Stimulated activated naive B cell treated with anti-CD40 and anti-IgM and Interleukin-4, amounts not matched to agents 10 μg/mL and 1 μg/mL and 100 μg/mL, for 72 hours (primary cell): ENCODE results near the gene DNPEP.

Experiments
- ATAC-seq, 2 donors: fragments of 150-1000 bp; cut with Tn5 transposase; replicated peaks; 2 replicates each; pipeline ENCODE4 v1.10.0; 2021; ENCODE audit warnings: moderate library complexity in 1 of 2
- DNase-seq: peaks from one replicate; pipeline ENCODE4 v3.0.0; 2021
- H3K27ac Mint-ChIP-seq: one replicate; pipeline ENCODE4 v1.8.0; 2022; ENCODE audit warnings: mild to moderate bottlenecking, mixed read lengths
- H3K27me3 Mint-ChIP-seq, 2 donors: one replicate each; pipeline ENCODE4 v1.8.0; 2022; ENCODE audit warnings: mixed read lengths in 2 of 2
- H3K36me3 Mint-ChIP-seq, 2 donors: one replicate each; pipeline ENCODE4 v1.8.0; 2022; ENCODE audit warnings: mixed read lengths in 2 of 2, mild to moderate bottlenecking in 1 of 2
- H3K4me1 Mint-ChIP-seq, 2 donors: one replicate each; pipeline ENCODE4 v1.8.0; 2022; ENCODE audit warnings: mixed read lengths in 2 of 2, mild to moderate bottlenecking in 1 of 2
- H3K4me3 Mint-ChIP-seq, 2 donors: one replicate each; pipeline ENCODE4 v1.8.0; 2022; ENCODE audit warnings: mild to moderate bottlenecking in 2 of 2, mixed read lengths in 2 of 2, moderate library complexity in 1 of 2
- H3K9me3 Mint-ChIP-seq, 2 donors: one replicate each; pipeline ENCODE4 v1.8.0; 2022; ENCODE audit warnings: mixed read lengths in 2 of 2, mild to moderate bottlenecking in 1 of 2

Gene DNPEP

GRCh38 chr2:219344751-219345430, 42.8 kb downstream of the DNPEP start:
- Mint-ChIP-seq H3K27me3 (peaks cover 22 to 34% of the 10 kb centered on the region in 2 donors), H3K36me3 (no peaks in the 10 kb centered on the region), H3K4me1 (peaks cover 0 to 6% of the 10 kb centered on the region in 2 donors), H3K9me3 (no peaks in the 10 kb centered on the region), H3K27ac (no peak overlapping the region), H3K4me3 (no peak overlapping the region)
- DNase-seq (no peak), ATAC-seq (no peak)

DNA sequence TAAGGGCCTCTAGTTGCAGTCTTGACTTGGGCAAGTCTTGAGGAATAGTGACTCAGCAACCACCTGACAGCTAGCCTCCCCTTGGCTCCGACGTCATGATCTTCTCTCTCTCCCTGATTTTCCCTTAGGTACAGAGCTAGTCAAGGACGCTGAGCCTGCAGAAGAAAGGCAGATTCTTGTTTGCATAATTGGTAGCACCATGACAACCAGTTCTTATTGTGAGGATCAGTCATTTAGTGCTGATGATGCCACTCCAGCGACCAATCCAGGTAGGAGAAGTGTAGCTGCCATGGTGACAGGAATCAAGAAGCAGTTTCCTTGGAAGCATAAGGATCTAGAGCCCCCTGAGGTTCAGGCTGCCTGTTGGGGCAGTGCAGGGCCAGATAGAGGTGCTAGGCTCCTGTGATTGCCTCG, 52.3 kb downstream of the DNPEP start:
- no peak overlapping the region for H3K27ac Mint-ChIP-seq
- H3K9me3 Mint-ChIP-seq: peaks cover 14 to 17% of the 10 kb centered on the region in 2 donors
- peaks cover 67 to 81% of the 10 kb centered on the region in 2 donors for H3K27me3 Mint-ChIP-seq
- peaks cover 0 to 7% of the 10 kb centered on the region in 2 donors for H3K4me1 Mint-ChIP-seq
- no peak overlapping the region for H3K4me3 Mint-ChIP-seq
- DNase-seq (no peak), ATAC-seq (no peak)
- peaks cover 5 to 7% of the 10 kb centered on the region in 2 donors for H3K36me3 Mint-ChIP-seq

GRCh38 chr2:219334076-219334475, 53.6 kb downstream of the DNPEP start:
- Mint-ChIP-seq H3K27me3 (peaks cover 67 to 86% of the 10 kb centered on the region in 2 donors), H3K27ac (no peak overlapping the region), H3K9me3 (peaks cover 13 to 17% of the 10 kb centered on the region in 2 donors), H3K4me3 (no peak overlapping the region), H3K36me3 (peaks cover 5 to 7% of the 10 kb centered on the region in 2 donors), H3K4me1 (peaks cover 0 to 7% of the 10 kb centered on the region in 2 donors)
- DNase-seq (no peak), ATAC-seq (no peak)

GRCh38 chr2:219332542-219332941, 55.2 kb downstream of the DNPEP start, which contains the start of gene RESP18:
TSS of gene RESP18 (minus strand) at chr2:219332744.
- Mint-ChIP-seq H3K4me1 (peaks cover 0 to 7% of the 10 kb centered on the region in 2 donors), H3K27ac (no peak within 1 kb of the TSS), H3K36me3 (peaks cover 5 to 7% of the 10 kb centered on the region in 2 donors), H3K4me3 (no peak within 1 kb of the TSS), H3K9me3 (peaks cover 13 to 17% of the 10 kb centered on the region in 2 donors), H3K27me3 (peaks cover 67 to 92% of the 10 kb centered on the region in 2 donors)
- DNase-seq (no peak), ATAC-seq (no peak)

GRCh38 chr2:219331560-219332213, 56.0 kb downstream of the DNPEP start:
- peaks cover 12 to 16% of the 10 kb centered on the region in 2 donors for H3K9me3 Mint-ChIP-seq
- H3K27ac Mint-ChIP-seq: no peak overlapping the region
- peaks cover 0 to 7% of the 10 kb centered on the region in 2 donors for H3K4me1 Mint-ChIP-seq
- no peak for DNase-seq
- ATAC-seq: no peak
- peaks cover 5 to 7% of the 10 kb centered on the region in 2 donors for H3K36me3 Mint-ChIP-seq
- peaks cover 71 to 97% of the 10 kb centered on the region in 2 donors for H3K27me3 Mint-ChIP-seq
- H3K4me3 Mint-ChIP-seq: no peak overlapping the region

GRCh38 chr2:219327719-219328118, 60.0 kb downstream of the DNPEP start:
- Mint-ChIP-seq H3K4me3 (no peak overlapping the region), H3K27me3 (peaks cover 68 to 90% of the 10 kb centered on the region in 2 donors), H3K27ac (no peak overlapping the region), H3K4me1 (peaks cover 0 to 7% of the 10 kb centered on the region in 2 donors), H3K9me3 (peaks cover 0 to 3% of the 10 kb centered on the region in 2 donors), H3K36me3 (peaks cover 0 to 3% of the 10 kb centered on the region in 2 donors)
- ATAC-seq (no peak), DNase-seq (no peak)

DNA sequence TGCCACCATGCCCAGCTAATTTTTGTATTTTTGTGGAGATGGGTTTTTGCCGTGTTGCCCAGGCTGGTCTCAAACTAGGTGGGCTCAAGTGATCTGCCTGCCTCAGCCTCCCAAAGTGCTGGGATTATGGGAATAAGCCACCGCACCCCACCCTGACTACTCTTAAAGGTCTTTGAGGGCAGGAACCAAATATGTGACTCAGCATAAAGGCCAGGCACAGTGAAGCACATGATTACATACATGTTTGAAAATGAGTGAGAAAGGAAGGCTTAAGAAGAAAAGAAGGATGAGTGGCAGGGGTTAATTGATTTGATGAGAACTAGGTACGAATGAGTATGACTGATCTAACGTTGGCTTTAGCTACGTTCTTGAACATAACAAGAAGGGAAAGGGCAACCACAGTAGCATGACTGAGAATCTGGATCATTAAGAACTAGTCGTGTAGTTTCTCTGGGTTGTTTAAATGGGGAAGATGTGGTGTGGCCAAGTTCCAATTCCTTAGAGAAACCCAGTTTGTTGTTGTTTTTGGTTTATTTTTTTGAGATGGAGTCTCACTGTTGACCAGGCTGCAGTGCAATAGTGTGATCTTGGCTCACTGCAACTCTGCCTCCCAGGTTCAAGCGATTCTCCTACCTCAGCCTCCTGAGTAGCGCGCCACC, 61.9 kb downstream of the DNPEP start:
- no peak overlapping the region for H3K4me3 Mint-ChIP-seq
- peaks cover 64 to 86% of the 10 kb centered on the region in 2 donors for H3K27me3 Mint-ChIP-seq
- H3K27ac Mint-ChIP-seq: no peak overlapping the region
- ATAC-seq (no peak), DNase-seq (no peak)
- no peaks in the 10 kb centered on the region for H3K9me3 Mint-ChIP-seq
- H3K4me1 Mint-ChIP-seq: no peaks in the 10 kb centered on the region
- no peaks in the 10 kb centered on the region for H3K36me3 Mint-ChIP-seq

DNA sequence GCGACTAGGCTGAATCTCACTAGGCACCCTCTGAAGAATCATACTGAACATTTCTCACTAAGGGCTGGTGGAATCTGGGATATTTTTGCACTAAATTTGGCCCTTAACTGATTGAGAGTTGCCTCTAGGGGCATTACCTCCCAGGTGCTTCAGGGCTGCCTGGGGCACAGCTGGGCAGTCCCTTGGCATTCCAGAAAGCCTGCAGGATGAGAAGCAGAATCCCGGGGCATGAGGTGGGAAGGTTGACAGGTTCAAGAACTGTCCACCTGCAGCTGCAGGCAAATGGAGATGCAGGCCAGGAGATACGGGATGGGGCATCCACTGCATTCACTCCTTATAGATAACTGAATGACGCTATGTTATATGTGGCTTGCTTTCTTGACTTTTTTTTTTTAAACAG, 62.6 kb downstream of the DNPEP start:
- no peak overlapping the region for H3K27ac Mint-ChIP-seq
- DNase-seq (no peak), ATAC-seq (no peak)
- no peaks in the 10 kb centered on the region for H3K36me3 Mint-ChIP-seq
- H3K27me3 Mint-ChIP-seq: peaks cover 63 to 79% of the 10 kb centered on the region in 2 donors
- H3K4me1 Mint-ChIP-seq: no peaks in the 10 kb centered on the region
- no peaks in the 10 kb centered on the region for H3K9me3 Mint-ChIP-seq
- H3K4me3 Mint-ChIP-seq: no peak overlapping the region

GRCh38 chr2:219323434-219323833, 64.3 kb downstream of the DNPEP start:
- Mint-ChIP-seq H3K9me3 (no peaks in the 10 kb centered on the region), H3K27me3 (peaks cover 56 to 64% of the 10 kb centered on the region in 2 donors)
- DNase-seq: no peak

More at GRCh38 chr2:219323434-219323833, 64.3 kb downstream of the DNPEP start:
- no peak overlapping the region for H3K4me3 Mint-ChIP-seq
- no peak overlapping the region for H3K27ac Mint-ChIP-seq
- no peaks in the 10 kb centered on the region for H3K4me1 Mint-ChIP-seq
- no peak for ATAC-seq
- H3K36me3 Mint-ChIP-seq: no peaks in the 10 kb centered on the region
